Liver (tissue), 9 donors: ENCODE results near the gene TMEM108. TPM values are rescaled to one million over a fixed set of nuclear protein-coding genes. Genes with fewer than 3 reads are reported as not detected.

Source experiments
- DNase-seq: peaks from one replicate; pipeline ENCODE4 v3.0.0-alpha.2; 2017; ENCODE audit warnings: low spot score
- H3K27ac ChIP-seq, 2 donors: one replicate each; pipeline ENCODE4 v1.7.0; 2013; ENCODE audit warnings: inconsistent platforms in 2 of 2, low read length in 2 of 2, control low read depth in 1 of 2, low read depth in 1 of 2, mild to moderate bottlenecking in 1 of 2
- H3K27me3 ChIP-seq, 4 donors: one replicate each; pipeline versions ENCODE4 v1.6.1 to v1.7.0; 2013; ENCODE audit warnings: low read length in 3 of 4, inconsistent platforms in 1 of 4, mild to moderate bottlenecking in 1 of 4, moderate library complexity in 1 of 4; ENCODE audit not compliant: control insufficient read depth in 4 of 4, insufficient read depth in 4 of 4
- H3K36me3 ChIP-seq, 4 donors: one replicate each; pipeline versions ENCODE4 v1.6.1 to v1.7.0; 2013; ENCODE audit warnings: low read length in 3 of 4, mild to moderate bottlenecking in 3 of 4, low read depth in 1 of 4, moderate library complexity in 1 of 4; ENCODE audit not compliant: control insufficient read depth in 4 of 4, insufficient read depth in 3 of 4
- H3K4me1 ChIP-seq, 4 donors: one replicate each; pipeline versions ENCODE4 v1.6.1 to v1.7.0; 2013; ENCODE audit warnings: low read length in 3 of 4, mild to moderate bottlenecking in 3 of 4, moderate library complexity in 1 of 4; ENCODE audit not compliant: control insufficient read depth in 4 of 4, insufficient read depth in 4 of 4
- H3K4me3 ChIP-seq, 3 donors: one replicate each; pipeline versions ENCODE4 v1.6.1 to v1.7.0; 2013; ENCODE audit warnings: low read length in 3 of 3, control low read depth in 1 of 3, low read depth in 1 of 3, mild to moderate bottlenecking in 1 of 3
- H3K9ac ChIP-seq, 2 donors: one replicate each; pipeline ENCODE4 v1.7.0; 2013; ENCODE audit warnings: low read length in 2 of 2, mild to moderate bottlenecking in 2 of 2, moderate library complexity in 2 of 2, control low read depth in 1 of 2, low read depth in 1 of 2
- H3K9me3 ChIP-seq, 4 donors: one replicate each; pipeline versions ENCODE4 v1.6.1 to v1.7.0; 2013; ENCODE audit warnings: low read length in 3 of 4; ENCODE audit not compliant: control insufficient read depth in 4 of 4
- ATF3 ChIP-seq: IDR thresholded peaks from 2 replicates; pipeline ENCODE4 v1.6.1; 2016; ENCODE audit warnings: antibody characterized with exemption
- CTCF ChIP-seq: fragments of 150-350 bp; IDR thresholded peaks from 2 replicates; pipeline ENCODE4 v1.5.1; 2017; ENCODE audit warnings: improper control_type of control experiment, low read depth, low read length; ENCODE audit not compliant: missing input control
- FOXA1 ChIP-seq: IDR thresholded peaks from 2 replicates; pipeline ENCODE4 v1.6.1; 2016; ENCODE audit warnings: antibody characterized with exemption
- FOXA2 ChIP-seq: IDR thresholded peaks from 2 replicates; pipeline ENCODE4 v1.6.1; 2016; ENCODE audit warnings: antibody characterized with exemption
- GABPA ChIP-seq, 2 donors: IDR thresholded peaks in 1 of 2; conservative IDR thresholded peaks in 1 of 2; 2 replicates each; pipeline ENCODE4 v1.6.1; 2016; ENCODE audit warnings: antibody characterized with exemption in 2 of 2, mild to moderate bottlenecking in 1 of 2, moderate library complexity in 1 of 2
- HNF4A ChIP-seq, 2 donors: conservative IDR thresholded peaks; 2 replicates each; pipeline ENCODE4 v1.6.1; 2016; ENCODE audit warnings: antibody characterized with exemption in 2 of 2, mild to moderate bottlenecking in 2 of 2
- HNF4G ChIP-seq: IDR thresholded peaks from 2 replicates; pipeline ENCODE4 v1.6.1; 2016; ENCODE audit warnings: antibody characterized with exemption
- JUND ChIP-seq, 2 donors: IDR thresholded peaks; 2 replicates each; pipeline ENCODE4 v1.6.1; 2016; ENCODE audit warnings: antibody characterized with exemption in 2 of 2
- NR2F2 ChIP-seq: IDR thresholded peaks from 2 replicates; pipeline ENCODE4 v1.6.1; 2016; ENCODE audit warnings: antibody characterized with exemption
- RAD21 ChIP-seq, 2 donors: IDR thresholded peaks; 2 replicates each; pipeline ENCODE4 v1.6.1; 2016; ENCODE audit warnings: antibody characterized with exemption in 2 of 2, mild to moderate bottlenecking in 2 of 2
- RXRA ChIP-seq, 2 donors: IDR thresholded peaks; 2 replicates each; pipeline ENCODE4 v1.6.1; 2017 to 2018; ENCODE audit warnings: antibody characterized with exemption in 2 of 2, mild to moderate bottlenecking in 1 of 2
- SP1 ChIP-seq: IDR thresholded peaks from 2 replicates; pipeline ENCODE4 v1.6.1; 2018; ENCODE audit warnings: antibody characterized with exemption, mild to moderate bottlenecking
- TAF1 ChIP-seq: conservative IDR thresholded peaks from 2 replicates; pipeline ENCODE4 v1.6.1; 2016; ENCODE audit warnings: antibody characterized with exemption, mild to moderate bottlenecking
- YY1 ChIP-seq: IDR thresholded peaks from 2 replicates; pipeline ENCODE4 v1.6.1; 2016; ENCODE audit warnings: antibody characterized with exemption, mild to moderate bottlenecking
- WGBS: extraction: QIAGEN DNeasy Blood & Tissue Kit; methylation state at CpG from one replicate; pipeline ENCODE4 v1.1.7; 2013; 5-methylcytosine and 5-hydroxymethylcytosine counted together
- polyA plus RNA-seq, 2 donors: library from polyadenylated mRNA; stranded (reverse) in 1 of 2; unstranded in 1 of 2; fragments of 200-250 nt in 1 of 2; fragments of >200 nt in 1 of 2; fragmentation: Nextera tagmentation in 1 of 2; extraction: Ambion mirVana in 1 of 2; gene quantifications; one replicate each; pipeline versions ENCODE4 v1.2.1 to v1.2.3, GENCODE V29; 2013 to 2015
- total RNA-seq, 2 donors: library from RNA; depleted of rRNA; stranded (reverse); fragments of >200 nt; gene quantifications; one replicate each; pipeline ENCODE4 v1.2.3, GENCODE V29; 2014
- TF ChIP-seq, protein P1 (sequence below): IDR thresholded peaks from 2 replicates; pipeline ENCODE4 v1.6.1; 2016; ENCODE audit warnings: antibody characterized with exemption
- TF ChIP-seq, protein P2 (sequence below): IDR thresholded peaks from 2 replicates; pipeline ENCODE4 v1.6.1; 2016; ENCODE audit warnings: antibody characterized with exemption, mild to moderate bottlenecking
- donor health status: healthy.
- donor health status: healthy.
- donor health status: healthy.
- donor health status: healthy.
- donor health status: healthy.

TMEM108 gene
- total and polyA plus RNA-seq, 4 donors: 0.05 to 0.10 TPM; not detected in 2

DNA sequence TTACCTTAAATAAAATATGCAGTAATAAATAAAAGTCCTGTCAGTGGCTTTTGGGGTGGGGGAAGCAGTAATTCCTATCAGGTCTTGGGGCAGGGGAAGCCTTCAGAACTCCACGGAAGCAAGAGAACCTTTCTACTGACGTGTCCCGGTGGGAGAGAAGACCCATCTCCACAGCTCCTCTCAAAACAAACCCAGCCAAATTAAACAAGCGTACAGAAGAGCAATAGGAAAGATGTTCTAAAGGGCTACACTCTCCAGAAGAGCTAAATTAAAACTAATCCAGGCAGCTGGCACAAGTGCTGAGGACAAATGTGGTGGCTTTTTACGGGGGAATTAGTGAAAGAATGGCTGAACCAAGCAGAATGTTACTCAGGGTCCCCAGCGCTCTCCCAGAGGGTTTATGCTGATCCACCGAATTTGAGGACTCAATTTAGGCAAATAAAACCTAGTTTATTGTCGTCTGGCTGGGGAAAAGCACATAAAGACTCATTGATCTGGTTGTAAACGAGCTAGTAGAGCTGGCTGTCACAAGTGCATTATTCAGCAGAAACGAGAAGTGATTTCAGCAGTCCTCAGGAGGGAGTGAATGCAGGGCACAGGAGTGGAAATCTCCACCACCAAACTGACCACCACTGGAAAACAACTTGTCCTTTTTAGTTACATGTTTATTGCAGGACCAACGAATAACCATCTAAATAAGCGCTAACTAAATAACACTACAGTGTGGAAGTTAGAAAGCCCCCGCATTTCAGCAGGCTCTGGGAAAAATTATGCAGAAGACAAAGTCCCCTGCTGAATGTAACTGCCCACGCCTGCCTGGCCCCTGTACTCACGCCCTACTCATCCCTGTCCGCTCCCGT, 375.2 kb downstream of the TMEM108 start (continued):
- TF ChIP-seq, protein P1, sequence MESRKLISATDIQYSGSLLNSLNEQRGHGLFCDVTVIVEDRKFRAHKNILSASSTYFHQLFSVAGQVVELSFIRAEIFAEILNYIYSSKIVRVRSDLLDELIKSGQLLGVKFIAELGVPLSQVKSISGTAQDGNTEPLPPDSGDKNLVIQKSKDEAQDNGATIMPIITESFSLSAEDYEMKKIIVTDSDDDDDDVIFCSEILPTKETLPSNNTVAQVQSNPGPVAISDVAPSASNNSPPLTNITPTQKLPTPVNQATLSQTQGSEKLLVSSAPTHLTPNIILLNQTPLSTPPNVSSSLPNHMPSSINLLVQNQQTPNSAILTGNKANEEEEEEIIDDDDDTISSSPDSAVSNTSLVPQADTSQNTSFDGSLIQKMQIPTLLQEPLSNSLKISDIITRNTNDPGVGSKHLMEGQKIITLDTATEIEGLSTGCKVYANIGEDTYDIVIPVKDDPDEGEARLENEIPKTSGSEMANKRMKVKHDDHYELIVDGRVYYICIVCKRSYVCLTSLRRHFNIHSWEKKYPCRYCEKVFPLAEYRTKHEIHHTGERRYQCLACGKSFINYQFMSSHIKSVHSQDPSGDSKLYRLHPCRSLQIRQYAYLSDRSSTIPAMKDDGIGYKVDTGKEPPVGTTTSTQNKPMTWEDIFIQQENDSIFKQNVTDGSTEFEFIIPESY: no peak
- TF ChIP-seq JUND (IDR thresholded peaks at IDR 0.05): no peak
- TF ChIP-seq CTCF: no peak

GRCh38 chr3:133414021-133414392, 375.8 kb downstream of the TMEM108 start:
- H3K27ac ChIP-seq: no peak overlapping the region
- no peaks in the 10 kb centered on the region for H3K9me3 ChIP-seq
- no peaks in the 10 kb centered on the region for H3K36me3 ChIP-seq
- DNase-seq: no peak
- H3K27me3 ChIP-seq: no peaks in the 10 kb centered on the region
- H3K9ac ChIP-seq: no peak overlapping the region
- peaks cover 0 to 2% (median under 1%) of the 10 kb centered on the region in 4 donors for H3K4me1 ChIP-seq
- TF ChIP-seq ATF3 (no peak), SP1 (no peak), JUND (IDR thresholded peaks at IDR 0.05) (no peak), YY1 (no peak), HNF4G (no peak), GABPA (IDR thresholded peaks at IDR 0.05 in 1 of 2, conservative IDR thresholded peaks at IDR 0.05 in 1 of 2) (no peak), FOXA1 (no peak), RXRA (IDR thresholded peaks at IDR 0.05) (no peak), TAF1 (no peak), HNF4A (conservative IDR thresholded peaks at IDR 0.05) (no peak), NR2F2 (no peak), CTCF (no peak), FOXA2 (no peak), RAD21 (IDR thresholded peaks at IDR 0.05) (no peak)
- TF ChIP-seq, protein P2, sequence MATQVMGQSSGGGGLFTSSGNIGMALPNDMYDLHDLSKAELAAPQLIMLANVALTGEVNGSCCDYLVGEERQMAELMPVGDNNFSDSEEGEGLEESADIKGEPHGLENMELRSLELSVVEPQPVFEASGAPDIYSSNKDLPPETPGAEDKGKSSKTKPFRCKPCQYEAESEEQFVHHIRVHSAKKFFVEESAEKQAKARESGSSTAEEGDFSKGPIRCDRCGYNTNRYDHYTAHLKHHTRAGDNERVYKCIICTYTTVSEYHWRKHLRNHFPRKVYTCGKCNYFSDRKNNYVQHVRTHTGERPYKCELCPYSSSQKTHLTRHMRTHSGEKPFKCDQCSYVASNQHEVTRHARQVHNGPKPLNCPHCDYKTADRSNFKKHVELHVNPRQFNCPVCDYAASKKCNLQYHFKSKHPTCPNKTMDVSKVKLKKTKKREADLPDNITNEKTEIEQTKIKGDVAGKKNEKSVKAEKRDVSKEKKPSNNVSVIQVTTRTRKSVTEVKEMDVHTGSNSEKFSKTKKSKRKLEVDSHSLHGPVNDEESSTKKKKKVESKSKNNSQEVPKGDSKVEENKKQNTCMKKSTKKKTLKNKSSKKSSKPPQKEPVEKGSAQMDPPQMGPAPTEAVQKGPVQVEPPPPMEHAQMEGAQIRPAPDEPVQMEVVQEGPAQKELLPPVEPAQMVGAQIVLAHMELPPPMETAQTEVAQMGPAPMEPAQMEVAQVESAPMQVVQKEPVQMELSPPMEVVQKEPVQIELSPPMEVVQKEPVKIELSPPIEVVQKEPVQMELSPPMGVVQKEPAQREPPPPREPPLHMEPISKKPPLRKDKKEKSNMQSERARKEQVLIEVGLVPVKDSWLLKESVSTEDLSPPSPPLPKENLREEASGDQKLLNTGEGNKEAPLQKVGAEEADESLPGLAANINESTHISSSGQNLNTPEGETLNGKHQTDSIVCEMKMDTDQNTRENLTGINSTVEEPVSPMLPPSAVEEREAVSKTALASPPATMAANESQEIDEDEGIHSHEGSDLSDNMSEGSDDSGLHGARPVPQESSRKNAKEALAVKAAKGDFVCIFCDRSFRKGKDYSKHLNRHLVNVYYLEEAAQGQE: no peak
- TF ChIP-seq, protein P1: no peak
- H3K4me3 ChIP-seq: no peak overlapping the region
- 87% methylated on average over 4 of the region's 4 CpGs for WGBS
